ENCODE results near the gene STXBP1.
"Not testable (repeated sequence)": the region's sequence is repeated elsewhere in the genome, so short reads cannot be mapped to it uniquely, and the experiment has no call there.

STXBP1 gene

GRCh38 chr9:127611899-127612790 is at the start of gene STXBP1:
Gene STXBP1 (plus strand): TSS chr9:127612277. CDS start chr9:127612404, 127 bp downstream.
- peak; percentile 52 for DNase-seq

DNA sequence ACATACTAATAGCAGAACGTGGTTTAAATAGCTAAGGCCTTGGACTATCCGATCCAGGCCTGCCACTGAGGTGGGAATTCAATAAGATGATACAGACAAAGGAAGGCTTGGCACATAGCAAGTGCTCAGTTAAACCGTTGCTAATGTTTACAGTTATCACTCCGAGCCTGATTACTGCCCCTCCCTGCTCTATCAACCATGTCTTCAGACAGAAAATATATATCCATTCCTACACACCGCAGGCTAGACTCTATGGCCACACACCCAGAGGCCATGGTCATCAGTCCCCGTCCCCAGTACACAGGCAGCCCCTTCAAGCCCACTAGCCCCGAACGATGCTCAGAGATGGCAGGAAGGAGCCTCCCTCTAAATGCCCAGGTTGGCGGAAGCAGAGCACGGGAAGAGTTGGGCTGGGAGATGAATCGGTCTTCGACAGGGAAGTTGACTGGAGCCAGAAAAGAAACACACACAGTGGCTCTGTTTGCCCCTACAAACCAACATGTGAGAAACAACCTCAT is 49.7 kb upstream of the STXBP1 start:
- no peak for DNase-seq

DNA sequence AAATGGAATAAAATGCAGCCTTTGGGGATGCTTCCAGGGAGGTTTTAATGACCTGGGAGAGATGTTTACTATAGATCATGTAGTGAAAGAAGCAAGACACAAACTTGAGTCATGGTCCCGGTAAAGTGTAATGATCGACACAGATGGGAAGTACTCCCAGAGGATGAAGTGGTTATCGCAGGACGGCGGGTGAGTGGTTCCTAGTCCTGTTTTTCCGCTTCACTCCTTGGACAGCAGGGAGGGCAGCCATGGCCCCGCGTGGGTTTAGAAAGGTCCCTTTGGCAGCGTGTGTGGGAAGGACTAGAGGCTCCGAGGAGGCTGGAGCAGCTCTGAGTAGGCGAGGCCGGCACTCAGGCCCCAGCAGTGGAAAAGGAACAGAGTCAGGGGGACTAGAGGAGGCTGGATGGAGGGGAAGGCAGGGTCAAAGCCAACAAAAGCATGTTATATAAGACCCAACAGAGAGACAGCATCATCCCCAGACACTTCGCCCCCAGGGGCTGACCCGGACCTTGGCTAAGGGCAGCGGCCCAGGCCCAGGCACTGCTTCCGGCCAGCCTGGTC is 49.2 kb upstream of the STXBP1 start:
- DNase-seq, result no peak

GRCh38 chr9:127563579-127563978 is 48.5 kb upstream of the STXBP1 start:
- no peak for DNase-seq

GRCh38 chr9:127565231-127565630 is 46.8 kb upstream of the STXBP1 start:
- no peak for DNase-seq

DNA sequence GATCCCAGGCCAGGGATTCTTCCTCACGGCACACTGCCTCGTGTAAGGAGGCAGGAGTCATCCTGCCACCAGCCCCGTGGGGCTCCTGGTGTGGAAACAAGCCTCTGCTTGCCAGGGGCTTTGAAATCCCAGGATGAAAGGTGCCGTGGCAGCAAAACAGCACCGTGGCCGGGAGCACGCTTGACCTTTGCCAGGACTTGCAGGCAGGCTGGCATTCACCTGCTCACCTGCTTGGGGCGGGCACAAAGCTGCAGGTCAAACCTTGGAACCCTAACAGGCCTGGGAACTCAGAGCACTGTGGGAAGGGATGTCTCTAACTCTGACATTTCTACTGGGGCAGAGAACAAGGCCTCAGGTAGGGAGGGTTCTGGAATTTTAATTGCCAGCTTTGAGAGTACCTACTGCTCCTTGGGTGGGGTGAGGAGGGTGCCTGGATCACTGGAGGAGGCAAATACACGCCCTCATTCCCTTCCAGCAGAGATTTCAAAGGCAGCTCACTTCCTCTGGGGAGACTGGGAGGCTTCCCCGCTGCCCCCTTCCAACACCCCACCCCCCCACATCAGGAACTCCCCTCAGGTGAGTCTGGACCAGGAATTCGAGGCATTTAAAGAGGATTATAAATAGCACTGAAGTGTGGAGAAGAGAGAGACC is 45.6 kb upstream of the STXBP1 start:
- no peak for DNase-seq

DNA sequence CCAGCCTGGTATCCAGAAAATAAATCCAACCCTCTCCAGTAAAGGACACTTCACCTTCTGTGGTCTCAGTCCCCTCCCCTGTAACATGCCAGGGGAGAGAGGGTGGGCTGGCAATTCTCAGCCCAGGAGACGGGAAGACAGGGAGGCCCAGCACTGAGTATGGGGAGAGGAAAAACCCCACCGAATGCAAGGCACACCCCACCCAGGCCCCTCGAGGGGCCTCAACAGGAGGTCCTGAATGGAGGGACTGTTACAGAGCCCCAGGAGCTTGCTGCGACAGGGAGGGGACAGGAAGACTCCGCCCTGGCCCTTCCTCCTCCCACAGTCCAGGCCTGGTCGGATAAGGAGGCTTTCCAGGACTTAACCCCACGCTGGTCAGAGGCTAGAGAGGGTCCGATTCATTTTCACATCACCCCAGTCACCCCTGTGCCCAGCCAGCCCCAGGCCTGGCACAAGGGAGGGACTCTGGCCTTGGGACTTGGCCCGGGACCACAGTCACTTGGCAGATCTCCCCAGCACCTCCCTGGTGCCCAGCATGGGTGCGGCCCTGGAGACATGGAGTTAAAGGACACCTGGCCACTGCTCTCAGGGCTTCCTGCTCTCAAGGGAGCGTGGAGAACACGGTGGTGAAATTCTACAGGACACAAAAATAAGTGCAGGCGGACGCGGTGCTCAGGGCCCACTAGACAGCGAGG is 44.9 kb upstream of the STXBP1 start:
- DNase-seq, result no peak

- DNase-seq, result no peak
Observed at GRCh38 chr9:127567730-127568617, 44.1 kb upstream of the STXBP1 start.

GRCh38 chr9:127568618-127568970 is 43.5 kb upstream of the STXBP1 start:
- DNase-seq, result no peak

GRCh38 chr9:127568971-127569885 is 42.8 kb upstream of the STXBP1 start:
- DNase-seq, result peak; percentile 70

DNA sequence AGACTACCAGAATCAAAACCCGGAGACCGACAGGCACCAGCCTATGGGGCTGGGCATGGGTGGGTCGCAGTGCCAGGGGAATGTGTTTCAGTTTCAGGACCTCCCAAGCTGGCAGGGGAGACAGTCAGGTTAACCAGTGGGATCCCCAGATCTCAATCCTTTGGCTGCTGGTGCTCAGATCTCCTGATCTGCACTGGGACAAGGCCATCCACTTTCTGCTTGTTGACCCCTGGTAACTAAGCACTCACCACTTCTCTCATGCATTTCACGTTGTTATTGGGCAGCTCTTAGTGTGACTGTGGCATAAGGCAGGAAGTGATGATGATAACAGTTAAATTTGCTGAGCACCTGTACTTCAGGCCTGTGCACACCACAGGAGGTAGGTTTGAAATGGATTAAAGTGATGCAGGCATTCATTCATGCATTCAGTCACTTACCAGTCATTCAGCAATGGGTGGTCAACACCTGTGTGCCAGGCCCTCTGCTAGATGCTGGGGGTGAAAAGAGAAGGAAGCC is 42.1 kb upstream of the STXBP1 start:
- DNase-seq, result no peak

- no peak for DNase-seq
Observed at GRCh38 chr9:127570533-127571111, 41.5 kb upstream of the STXBP1 start.

DNA sequence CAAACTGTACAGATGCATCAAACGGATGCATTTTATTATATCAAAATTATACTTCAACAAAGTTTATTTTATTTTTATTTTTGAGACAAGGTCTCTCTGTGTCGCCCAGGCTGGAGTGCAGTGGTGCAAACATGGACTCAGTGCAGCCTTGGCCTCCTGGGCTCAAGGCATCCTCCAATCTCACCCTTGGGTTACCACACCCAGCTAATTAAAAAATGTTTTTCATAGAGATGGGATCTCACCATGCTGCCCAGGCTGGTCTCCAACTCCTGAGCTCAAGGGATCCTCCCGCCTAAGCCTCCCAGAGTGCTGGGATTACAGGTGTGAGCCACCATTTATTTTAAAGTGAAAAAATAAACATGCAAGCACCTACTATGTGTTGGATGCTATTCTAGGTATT is 40.1 kb upstream of the STXBP1 start:
- no peak for DNase-seq

DNA sequence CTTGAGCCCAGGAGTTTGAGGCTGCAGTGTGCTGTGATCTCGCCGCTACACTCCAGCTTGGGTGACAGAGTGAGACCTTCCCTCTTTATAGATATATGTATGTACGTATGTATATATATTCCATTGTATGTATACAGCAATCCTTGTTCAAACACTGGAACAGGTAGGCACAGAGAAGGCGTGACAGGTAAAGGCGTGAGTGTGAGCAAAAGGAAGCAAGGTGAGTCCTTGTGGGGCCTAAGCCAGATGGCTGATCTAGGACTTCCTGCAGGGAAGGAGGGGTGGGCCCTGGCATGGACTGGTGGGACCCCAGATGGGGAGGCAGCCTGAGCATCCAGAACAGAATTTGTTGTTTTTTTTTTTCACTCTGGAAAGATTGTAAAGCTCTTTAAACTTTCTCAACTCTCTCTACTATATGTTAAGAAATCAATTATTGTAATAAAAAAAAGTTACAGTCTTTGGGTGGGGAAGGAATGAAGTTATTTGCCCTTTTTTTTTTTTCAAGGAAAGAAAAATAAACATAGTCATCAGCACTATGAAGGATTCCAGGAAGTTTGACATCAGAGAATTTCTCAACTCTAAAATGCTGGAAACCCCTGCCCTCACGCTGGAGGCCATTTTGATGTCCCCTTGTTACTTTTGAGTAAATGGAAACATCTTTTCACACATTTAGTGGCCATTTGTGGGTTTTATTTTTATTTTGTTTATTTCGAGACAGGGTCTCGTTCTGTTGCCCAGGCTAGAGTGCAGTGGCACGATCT is 38.9 kb upstream of the STXBP1 start:
- peak; percentile 54 for DNase-seq

GRCh38 chr9:127574072-127574993 is 37.7 kb upstream of the STXBP1 start:
- DNase-seq, result no peak

DNA sequence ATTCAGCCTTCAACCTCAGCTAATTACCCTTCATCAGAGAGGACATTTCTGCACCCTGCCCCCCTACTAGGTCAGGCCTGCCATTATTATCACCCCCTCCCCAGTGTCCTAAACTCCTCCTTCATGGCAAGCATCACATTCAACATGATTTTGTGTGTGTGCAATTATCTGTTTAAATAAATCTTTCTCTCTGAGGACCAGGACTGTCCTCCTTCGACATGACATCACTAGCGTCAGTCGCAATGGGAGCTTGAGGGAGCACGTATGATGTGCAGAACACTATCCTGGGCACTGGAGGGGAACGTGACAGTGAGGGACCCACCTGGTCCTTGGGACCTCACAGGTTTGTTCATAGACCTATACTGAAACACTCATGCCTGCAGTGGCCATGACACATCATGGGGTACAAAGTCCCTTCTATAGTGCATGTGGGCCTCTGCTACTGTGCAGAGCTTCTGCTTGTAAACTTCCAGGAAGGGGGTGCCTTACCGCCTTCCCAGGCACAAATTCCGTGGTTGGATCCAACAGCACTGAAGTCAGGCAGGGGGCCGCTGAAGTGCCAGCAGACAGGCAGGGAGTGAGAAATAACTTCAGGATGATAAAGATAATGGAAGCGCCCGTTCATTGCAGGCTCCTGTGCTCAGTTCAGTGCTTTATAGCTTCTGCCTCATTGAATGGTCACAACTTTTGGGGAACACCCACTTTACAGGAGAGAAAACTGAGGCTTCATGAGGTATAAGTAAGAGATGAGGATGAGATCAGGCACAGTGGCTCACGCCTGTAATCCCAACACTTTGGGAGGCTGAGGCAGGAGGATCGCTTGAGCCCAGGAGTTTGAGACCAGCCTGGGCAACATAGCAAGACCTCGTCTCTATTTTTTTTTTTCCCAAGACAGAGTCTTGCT is 36.0 kb upstream of the STXBP1 start:
- no peak for DNase-seq

DNA sequence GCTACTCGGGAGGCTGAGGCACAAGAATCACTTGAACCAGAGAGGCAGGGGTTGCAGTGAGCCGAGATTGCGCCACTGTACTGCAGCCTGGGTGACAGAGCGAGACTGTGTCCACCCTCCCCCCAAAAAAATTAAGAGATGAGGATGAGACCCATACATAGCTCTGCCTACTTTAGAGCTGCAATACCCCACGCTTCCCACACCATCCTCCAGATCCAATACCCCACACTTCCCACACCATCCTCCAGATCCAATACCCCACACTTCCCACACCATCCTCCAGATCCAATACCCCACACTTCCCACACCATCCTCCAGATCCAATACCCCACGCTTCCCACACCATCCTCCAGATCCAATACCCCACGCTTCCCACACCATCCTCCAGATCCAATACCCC is 34.9 kb upstream of the STXBP1 start:
- DNase-seq, result not testable (repeated sequence)

DNA sequence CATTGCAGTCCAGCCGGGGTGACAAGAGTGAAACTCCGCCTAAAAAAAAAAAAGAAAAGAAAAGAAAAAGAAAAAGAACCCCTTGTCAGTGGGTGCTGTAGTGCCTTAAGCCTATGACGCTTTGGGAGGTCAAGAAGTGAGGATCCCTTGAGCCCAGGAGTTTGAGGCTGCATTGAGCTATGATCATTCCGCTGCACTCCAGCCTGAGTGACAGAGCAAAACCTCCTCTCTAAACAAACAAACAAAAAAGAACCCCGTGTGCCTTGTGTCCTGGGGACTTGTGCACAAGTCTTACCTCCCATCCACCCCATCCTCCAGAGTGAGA is 33.5 kb upstream of the STXBP1 start:
- DNase-seq, result no peak

All from amniotic stem cell (primary cell).